ENCODE measurements around the gene RUNX2. TPM values are rescaled to one million over a fixed set of nuclear protein-coding genes. Genes with fewer than 3 reads are reported as not detected.
A peak's percentile ranks its signal among the peaks of the same experiment; 100 is the strongest.

RUNX2 gene
- polyA plus RNA-seq, 1 donor (not counting 4 experiments of a cell fraction or from before 2014, with no cell fraction given), result 1.4 TPM

- no peaks in the 10 kb centered on the region for H3K36me3 ChIP-seq (ENCODE audit: control insufficient read depth in 2 of 2, extremely low read depth in 1 of 2, insufficient read depth in 2 of 2, low read length in 2 of 2)
- FAIRE-seq, result no peak
- no peak overlapping the region for H3K9ac ChIP-seq (ENCODE audit: control insufficient read depth, extremely low read depth, insufficient read depth, low read length)
- H3K4me2 ChIP-seq (ENCODE audit: control insufficient read depth, extremely low read depth, insufficient read depth, low read depth, low read length), result no peak overlapping the region
- peaks cover 52% of the 10 kb centered on the region for H3K4me1 ChIP-seq (ENCODE audit: control insufficient read depth, extremely low read depth, insufficient read depth, low read length)
- H3K4me3 ChIP-seq (ENCODE audit: control insufficient read depth in 2 of 3, extremely low read depth in 1 of 3, insufficient read depth in 2 of 3, low read depth in 1 of 3, low read length in 3 of 3), result no peak overlapping the region
- H4K20me1 ChIP-seq (ENCODE audit: control insufficient read depth, extremely low read depth, insufficient read depth, low read length), result no peaks in the 10 kb centered on the region
- dilution Hi-C loops (cut with MboI; ENCODE audit: extremely low pct_ligation_motif_present, low sequenced_read_pairs), result no loop called here
- H3K27ac ChIP-seq (ENCODE audit: control insufficient read depth, insufficient read depth, low read length), result peak overlapping the region; percentile 94
- no peaks in the 10 kb centered on the region for H3K9me3 ChIP-seq (ENCODE audit: control insufficient read depth, low read depth, low read length)
- no peaks in the 10 kb centered on the region for H3K79me2 ChIP-seq (ENCODE audit: control insufficient read depth, insufficient read depth, low read length)
- H2AFZ ChIP-seq (ENCODE audit: control insufficient read depth, low read length), result no peak overlapping the region
- no peaks in the 10 kb centered on the region for H3K9me1 ChIP-seq (ENCODE audit: control insufficient read depth, extremely low read depth, insufficient read depth, low read length)
- no peak for DNase-seq (ENCODE audit: low read depth, low spot score)
- no peaks in the 10 kb centered on the region for H3K27me3 ChIP-seq (ENCODE audit: control insufficient read depth, extremely low read depth, insufficient read depth, low read length)
- TF ChIP-seq EZH2 (IDR thresholded peaks at IDR 0.05; ENCODE audit: low read length) (no peak), CTCF (optimal IDR thresholded peaks at IDR 0.05 in 1 of 3, IDR thresholded peaks at IDR 0.05 in 1 of 3, conservative IDR thresholded peaks at IDR 0.05 in 1 of 3; ENCODE audit: extremely low read depth in 1 of 3, insufficient read depth in 2 of 3, low read length in 3 of 3) (no peak)
Observed at GRCh38 chr6:45654673-45655072, 326.5 kb downstream of the RUNX2 start.

- Histone ChIP-seq H3K4me1 (ENCODE audit: control insufficient read depth, extremely low read depth, insufficient read depth, low read length) (peaks cover 42% of the 10 kb centered on the region), H4K20me1 (ENCODE audit: control insufficient read depth, extremely low read depth, insufficient read depth, low read length) (no peaks in the 10 kb centered on the region), H3K79me2 (ENCODE audit: control insufficient read depth, insufficient read depth, low read length) (no peaks in the 10 kb centered on the region), H3K27ac (ENCODE audit: control insufficient read depth, insufficient read depth, low read length) (peak overlapping the region; percentile 94), H3K27me3 (ENCODE audit: control insufficient read depth, extremely low read depth, insufficient read depth, low read length) (no peaks in the 10 kb centered on the region), H3K9me1 (ENCODE audit: control insufficient read depth, extremely low read depth, insufficient read depth, low read length) (no peaks in the 10 kb centered on the region), H3K9me3 (ENCODE audit: control insufficient read depth, low read depth, low read length) (no peaks in the 10 kb centered on the region), H3K36me3 (ENCODE audit: control insufficient read depth in 2 of 2, extremely low read depth in 1 of 2, insufficient read depth in 2 of 2, low read length in 2 of 2) (no peaks in the 10 kb centered on the region), H3K9ac (ENCODE audit: control insufficient read depth, extremely low read depth, insufficient read depth, low read length) (peak overlapping the region; percentile 65), H2AFZ (ENCODE audit: control insufficient read depth, low read length) (peak overlapping the region; percentile 53), H3K4me3 (ENCODE audit: control insufficient read depth in 2 of 3, extremely low read depth in 1 of 3, insufficient read depth in 2 of 3, low read depth in 1 of 3, low read length in 3 of 3) (peak overlapping the region; percentile 3 to 12 (median 5)), H3K4me2 (ENCODE audit: control insufficient read depth, extremely low read depth, insufficient read depth, low read depth, low read length) (peak overlapping the region; percentile 73)
- no peak for TF ChIP-seq EZH2 (IDR thresholded peaks at IDR 0.05; ENCODE audit: low read length)
- TF ChIP-seq CTCF (optimal IDR thresholded peaks at IDR 0.05 in 1 of 3, IDR thresholded peaks at IDR 0.05 in 1 of 3, conservative IDR thresholded peaks at IDR 0.05 in 1 of 3; ENCODE audit: extremely low read depth in 1 of 3, insufficient read depth in 2 of 3, low read length in 3 of 3), result no peak
- FAIRE-seq (peak; percentile 98), DNase-seq (ENCODE audit: low read depth, low spot score) (peak; percentile 90)
- dilution Hi-C loops (cut with MboI; ENCODE audit: extremely low pct_ligation_motif_present, low sequenced_read_pairs), result no loop called here
Observed at GRCh38 chr6:45655745-45656476, 327.8 kb downstream of the RUNX2 start.
